IMR-90 (cell line): ENCODE data around the gene SIGLECL1. TPM values are rescaled to one million over a fixed set of nuclear protein-coding genes. Genes with fewer than 3 reads are reported as not detected.
A peak's percentile ranks its signal among the peaks of the same experiment; 100 is the strongest.

Experiments used
- ATAC-seq: fragments of 200-7000 bp; cut with Tn5 transposase; 2 replicates; pipeline ENCODE4 v1.9.1; 2020; ENCODE audit warnings: low read depth, mild to moderate bottlenecking, moderate library complexity
- BruUV-seq: library from RNA; stranded (reverse); fragments of 400-500 nt; replicated peaks from 2 replicates; lab custom pipeline; 2021; lab: Mats Ljungman, UMichigan
- CTCF ChIA-PET: fragments of 300-600 bp; formaldehyde crosslinking; extraction: SDS; loops from one replicate; lab custom pipeline; 2021; ENCODE audit warnings: antibody characterized with exemption; lab: Yijun Ruan, JAX
- POLR2A ChIA-PET: fragments of 300-600 bp; sonication (Branson Sonifier 250); formaldehyde crosslinking; loops from one replicate; lab custom pipeline; 2022; ENCODE audit warnings: antibody characterized with exemption; ENCODE audit not compliant: unreplicated experiment; lab: Charles Lee
- DNase-seq: peaks from one replicate; pipeline ENCODE4 v3.0.0; 2013
- H2AFZ ChIP-seq: replicated peaks from 2 replicates; pipeline ENCODE3; 2013; ENCODE audit warnings: low read length, mild to moderate bottlenecking; ENCODE audit not compliant: poor library complexity
- H2AK5ac ChIP-seq: 2 replicates; pipeline ENCODE4 v1.6.1; 2013; ENCODE audit warnings: low read depth, low read length, inconsistent platforms
- H2AK9ac ChIP-seq: replicated peaks from 2 replicates; pipeline ENCODE3; 2013; ENCODE audit warnings: mild to moderate bottlenecking, low read depth, low read length, moderate library complexity; ENCODE audit not compliant: poor library complexity
- H2BK120ac ChIP-seq: 2 replicates; pipeline ENCODE4 v1.6.1; 2013; ENCODE audit warnings: low read depth, low read length, inconsistent platforms
- H2BK15ac ChIP-seq: 3 replicates; pipeline ENCODE4 v1.6.1; 2013; ENCODE audit warnings: low read depth, low read length, inconsistent platforms
- H2BK20ac ChIP-seq: 2 replicates; pipeline ENCODE4 v1.6.1; 2013; ENCODE audit warnings: low read depth, mild to moderate bottlenecking, inconsistent platforms, low read length, moderate library complexity
- H2BK5ac ChIP-seq: 2 replicates; pipeline ENCODE4 v1.6.1; 2013; ENCODE audit warnings: mild to moderate bottlenecking, low read depth, low read length, inconsistent platforms; ENCODE audit not compliant: poor library complexity, severe bottlenecking
- H3K14ac ChIP-seq: replicated peaks from 2 replicates; pipeline ENCODE4 v1.6.1; 2013; ENCODE audit warnings: low read depth, low read length, inconsistent platforms
- H3K18ac ChIP-seq: 2 replicates; pipeline ENCODE4 v1.6.1; 2013; ENCODE audit warnings: low read depth, low read length, control low read depth
- H3K23ac ChIP-seq: 2 replicates; pipeline ENCODE4 v1.6.1; 2013; ENCODE audit warnings: low read depth, low read length, inconsistent platforms
- H3K27ac ChIP-seq: 2 replicates; pipeline ENCODE4 v1.5.1; 2013; ENCODE audit warnings: mild to moderate bottlenecking, control low read depth, low read length; ENCODE audit not compliant: insufficient read depth
- H3K27me3 ChIP-seq: 2 replicates; pipeline ENCODE4 v1.6.1; 2013; ENCODE audit warnings: low read length; ENCODE audit not compliant: control insufficient read depth, insufficient read depth
- H3K36me3 ChIP-seq: 2 replicates; pipeline ENCODE4 v1.6.1; 2013; ENCODE audit warnings: low read length, mixed read lengths; ENCODE audit not compliant: control insufficient read depth, insufficient read depth
- H3K4ac ChIP-seq: 2 replicates; pipeline ENCODE4 v1.6.1; 2013; ENCODE audit warnings: low read depth, low read length, inconsistent platforms
- H3K4me1 ChIP-seq: 2 replicates; pipeline ENCODE4 v1.6.1; 2013; ENCODE audit warnings: low read length, mixed read lengths; ENCODE audit not compliant: control insufficient read depth, insufficient read depth
- H3K4me2 ChIP-seq: 2 replicates; pipeline ENCODE4 v1.6.1; 2013; ENCODE audit warnings: low read depth, mild to moderate bottlenecking, control low read depth, low read length, moderate library complexity
- H3K4me3 ChIP-seq: 2 replicates; pipeline ENCODE4 v1.5.1; 2013; ENCODE audit warnings: low read depth, mild to moderate bottlenecking, control low read depth, low read length, moderate library complexity; ENCODE audit not compliant: insufficient read depth
- H3K56ac ChIP-seq: 2 replicates; pipeline ENCODE4 v1.6.1; 2013; ENCODE audit warnings: low read length, inconsistent platforms; ENCODE audit not compliant: insufficient read depth; ENCODE audit errors: extremely low read depth
- H3K79me1 ChIP-seq, 2 experiments: 2 replicates each; pipeline ENCODE4 v1.6.1; 2013; ENCODE audit warnings: low read length in 2 of 2, inconsistent platforms in 1 of 2, low read depth in 1 of 2
- H3K9ac ChIP-seq: 2 replicates; pipeline ENCODE4 v1.6.1; 2013; ENCODE audit warnings: low read depth, low read length, control low read depth
- H3K9me1 ChIP-seq: 2 replicates; pipeline ENCODE4 v1.6.1; 2013; ENCODE audit warnings: low read length, inconsistent platforms; ENCODE audit not compliant: insufficient read depth
- H3K9me3 ChIP-seq: 2 replicates; pipeline ENCODE4 v1.6.1; 2013; ENCODE audit warnings: low read length; ENCODE audit not compliant: control insufficient read depth, insufficient read depth
- H4K20me1 ChIP-seq: 2 replicates; pipeline ENCODE4 v1.6.1; 2013; ENCODE audit warnings: low read length, inconsistent platforms; ENCODE audit not compliant: insufficient read depth
- H4K5ac ChIP-seq: 2 replicates; pipeline ENCODE4 v1.6.1; 2013; ENCODE audit warnings: mild to moderate bottlenecking, low read depth, low read length, control low read depth
- H4K8ac ChIP-seq, 2 experiments: 2 replicates each; pipeline ENCODE4 v1.6.1; 2013; ENCODE audit warnings: low read depth in 2 of 2, low read length in 2 of 2, control low read depth in 1 of 2, inconsistent platforms in 1 of 2
- H4K91ac ChIP-seq: 2 replicates; pipeline ENCODE4 v1.6.1; 2013; ENCODE audit warnings: low read depth, low read length, inconsistent platforms; ENCODE audit not compliant: insufficient read depth
- BHLHE40 ChIP-seq: fragments of 150-350 bp; IDR thresholded peaks from 2 replicates; pipeline ENCODE4 v1.6.1; 2016; ENCODE audit warnings: mild to moderate bottlenecking, low read depth, low read length
- CHD1 ChIP-seq: IDR thresholded peaks from 2 replicates; pipeline ENCODE4 v1.6.1; 2012; ENCODE audit warnings: low read depth, low read length, improper control_type of control experiment
- FOS ChIP-seq: fragments of 150-350 bp; IDR thresholded peaks from 2 replicates; pipeline ENCODE4 v1.6.1; 2016; ENCODE audit warnings: low read depth, low read length
- MAFK ChIP-seq: IDR thresholded peaks from 2 replicates; pipeline ENCODE4 v1.6.1; 2012; ENCODE audit warnings: low read depth, low read length, improper control_type of control experiment
- MAZ ChIP-seq: IDR thresholded peaks from 2 replicates; pipeline ENCODE4 v1.6.1; 2012; ENCODE audit warnings: low read depth, mild to moderate bottlenecking, low read length, improper control_type of control experiment, moderate library complexity, borderline replicate concordance
- MXI1 ChIP-seq: IDR thresholded peaks from 2 replicates; pipeline ENCODE4 v1.6.1; 2012; ENCODE audit warnings: low read depth, mild to moderate bottlenecking, low read length, moderate library complexity, borderline replicate concordance
- POLR2A ChIP-seq: IDR thresholded peaks from 2 replicates; pipeline ENCODE4 v1.6.1; 2012; ENCODE audit warnings: mild to moderate bottlenecking, low read depth, low read length
- RAD21 ChIP-seq: IDR thresholded peaks from 2 replicates; pipeline ENCODE4 v1.6.1; 2012; ENCODE audit warnings: low read length, improper control_type of control experiment
- RCOR1 ChIP-seq: IDR thresholded peaks from 2 replicates; pipeline ENCODE4 v1.6.1; 2012; ENCODE audit warnings: mild to moderate bottlenecking, low read length, improper control_type of control experiment; ENCODE audit not compliant: insufficient replicate concordance
- RFX5 ChIP-seq: IDR thresholded peaks from 2 replicates; pipeline ENCODE4 v1.8.0; 2012; ENCODE audit warnings: low read depth, mild to moderate bottlenecking, low read length, moderate library complexity
- USF2 ChIP-seq: fragments of 150-350 bp; IDR thresholded peaks from 2 replicates; pipeline ENCODE4 v1.6.1; 2017; ENCODE audit warnings: mild to moderate bottlenecking, antibody characterized with exemption, low read length, low read depth
- WGBS, 2 experiments: methylation state at CpG; one replicate each; pipeline versions ENCODE4 v1.1.5 to v1.1.7; 2013; ENCODE audit warnings: missing lambda C conversion rate in 2 of 2; ENCODE audit not compliant: insufficient read length in 1 of 2; ENCODE audit errors: extremely low coverage in 2 of 2; 5-methylcytosine and 5-hydroxymethylcytosine counted together
- dilution Hi-C: fragments of 300-500 bp; cut with HindIII; formaldehyde crosslinking; loops from one replicate; pipeline ENCODE4 v1.14.3; 2018; ENCODE audit warnings: low sequenced_read_pairs; ENCODE audit not compliant: unreplicated experiment
- in situ Hi-C: fragments of 300-500 bp; cut with MboI; formaldehyde crosslinking; loops from 3 replicates; pipeline ENCODE4 v1.14.3; 2019; ENCODE audit warnings: low sequenced_read_pairs, inconsistent platforms, mixed read lengths
- intact Hi-C: fragments of 100-400 bp; cut with micrococcal nuclease; formaldehyde crosslinking; loops from 2 replicates; pipeline ENCODE4 v1.10.0; 2022
- polyA plus RNA-seq, 3 experiments: library from polyadenylated mRNA; depleted of rRNA; stranded (reverse); fragments of >200 nt; gene quantifications; 2 replicates each; pipeline ENCODE4 v1.2.3, GENCODE V29; 2012; ENCODE audit warnings: low replicate concordance in 1 of 3
- total RNA-seq: library from RNA; depleted of rRNA; stranded (reverse); fragments of >200 nt; gene quantifications from 2 replicates; pipeline ENCODE4 v1.2.3, GENCODE V29; 2012
- TF ChIP-seq, protein P1 (sequence below): fragments of 150-350 bp; IDR thresholded peaks from 2 replicates; pipeline ENCODE4 v1.6.1; 2016; ENCODE audit warnings: low read depth, mild to moderate bottlenecking, low read length, moderate library complexity, borderline replicate concordance

SIGLECL1 gene
- total and polyA plus RNA-seq, 2 of the 4 experiments (the other 2 are of a cell fraction), result not detected

DNA sequence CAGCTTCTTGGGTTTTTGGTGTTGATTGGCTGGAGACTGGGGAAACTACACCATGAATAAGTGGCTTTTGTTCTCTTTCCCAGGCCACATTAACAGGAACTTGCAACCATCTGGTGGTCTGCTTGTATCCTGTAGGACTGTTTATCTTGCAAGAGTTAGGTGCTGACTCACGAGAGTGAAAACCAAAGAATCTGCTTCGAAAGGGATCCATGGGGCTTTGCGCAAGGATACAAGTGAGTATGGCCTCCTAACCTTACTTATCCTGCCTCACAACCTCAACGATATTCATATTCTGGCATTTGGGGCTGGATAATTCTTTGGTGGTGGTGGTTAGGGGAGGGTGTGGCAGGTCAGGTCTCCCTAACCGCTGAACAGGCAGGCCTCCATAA lies 4.7 kb upstream of the SIGLECL1 start:
- dilution Hi-C loops (no loop called here), in situ Hi-C loops (no loop called here), intact Hi-C loops (no loop called here)
- no CpG with 5 or more reads among the region's 5 CpGs for WGBS, 2 experiments
- Histone ChIP-seq H2BK5ac (no peak overlapping the region), H3K56ac (no peak overlapping the region), H3K4me2 (no peak overlapping the region), H2AK9ac (no peak overlapping the region), H3K36me3 (no peaks in the 10 kb centered on the region), H3K9me1 (no peaks in the 10 kb centered on the region), H3K27ac (no peak overlapping the region), H3K18ac (no peak overlapping the region), H4K20me1 (no peaks in the 10 kb centered on the region), H3K9ac (no peak overlapping the region), H4K5ac (no peak overlapping the region), H2BK15ac (no peak overlapping the region), H3K27me3 (no peaks in the 10 kb centered on the region), H3K79me1 (no peaks in the 10 kb centered on the region), H4K91ac (no peak overlapping the region), H4K8ac (no peak overlapping the region), H2BK120ac (no peak overlapping the region), H3K4me3 (no peak overlapping the region), H2AFZ (no peak overlapping the region), H3K4me1 (no peaks in the 10 kb centered on the region), H3K9me3 (peaks cover 6% of the 10 kb centered on the region), H3K14ac (no peak overlapping the region), H2AK5ac (no peak overlapping the region), H3K23ac (no peak overlapping the region), H2BK20ac (no peak overlapping the region), H3K4ac (no peak overlapping the region)
- no TSS peak for BruUV-seq
- POLR2A ChIA-PET, result no interaction called here
- DNase-seq (peak; percentile 1), ATAC-seq (no peak)
- CTCF ChIA-PET, result interaction anchor here (1.1 kb wide), 1 partner anchor 13 kb away, joined by 4 read pairs; no protein-coding TSS in a partner anchor
- TF ChIP-seq CHD1, result no peak
- no peak for TF ChIP-seq RFX5
- TF ChIP-seq, protein P1, sequence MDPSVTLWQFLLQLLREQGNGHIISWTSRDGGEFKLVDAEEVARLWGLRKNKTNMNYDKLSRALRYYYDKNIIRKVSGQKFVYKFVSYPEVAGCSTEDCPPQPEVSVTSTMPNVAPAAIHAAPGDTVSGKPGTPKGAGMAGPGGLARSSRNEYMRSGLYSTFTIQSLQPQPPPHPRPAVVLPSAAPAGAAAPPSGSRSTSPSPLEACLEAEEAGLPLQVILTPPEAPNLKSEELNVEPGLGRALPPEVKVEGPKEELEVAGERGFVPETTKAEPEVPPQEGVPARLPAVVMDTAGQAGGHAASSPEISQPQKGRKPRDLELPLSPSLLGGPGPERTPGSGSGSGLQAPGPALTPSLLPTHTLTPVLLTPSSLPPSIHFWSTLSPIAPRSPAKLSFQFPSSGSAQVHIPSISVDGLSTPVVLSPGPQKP, result no peak
- TF ChIP-seq RCOR1, result no peak
- no peak for TF ChIP-seq MAZ
- no peak for TF ChIP-seq FOS
- TF ChIP-seq USF2, result no peak
- TF ChIP-seq POLR2A, result no peak
- no peak for TF ChIP-seq RAD21
- no peak for TF ChIP-seq MAFK
- no peak for TF ChIP-seq MXI1
- no peak for TF ChIP-seq BHLHE40
